Measurements from ENCODE around the gene SLC25A25.
"Not testable (repeated sequence)": the region's sequence is repeated elsewhere in the genome, so short reads cannot be mapped to it uniquely, and the experiment has no call there.

SLC25A25 gene

DNA sequence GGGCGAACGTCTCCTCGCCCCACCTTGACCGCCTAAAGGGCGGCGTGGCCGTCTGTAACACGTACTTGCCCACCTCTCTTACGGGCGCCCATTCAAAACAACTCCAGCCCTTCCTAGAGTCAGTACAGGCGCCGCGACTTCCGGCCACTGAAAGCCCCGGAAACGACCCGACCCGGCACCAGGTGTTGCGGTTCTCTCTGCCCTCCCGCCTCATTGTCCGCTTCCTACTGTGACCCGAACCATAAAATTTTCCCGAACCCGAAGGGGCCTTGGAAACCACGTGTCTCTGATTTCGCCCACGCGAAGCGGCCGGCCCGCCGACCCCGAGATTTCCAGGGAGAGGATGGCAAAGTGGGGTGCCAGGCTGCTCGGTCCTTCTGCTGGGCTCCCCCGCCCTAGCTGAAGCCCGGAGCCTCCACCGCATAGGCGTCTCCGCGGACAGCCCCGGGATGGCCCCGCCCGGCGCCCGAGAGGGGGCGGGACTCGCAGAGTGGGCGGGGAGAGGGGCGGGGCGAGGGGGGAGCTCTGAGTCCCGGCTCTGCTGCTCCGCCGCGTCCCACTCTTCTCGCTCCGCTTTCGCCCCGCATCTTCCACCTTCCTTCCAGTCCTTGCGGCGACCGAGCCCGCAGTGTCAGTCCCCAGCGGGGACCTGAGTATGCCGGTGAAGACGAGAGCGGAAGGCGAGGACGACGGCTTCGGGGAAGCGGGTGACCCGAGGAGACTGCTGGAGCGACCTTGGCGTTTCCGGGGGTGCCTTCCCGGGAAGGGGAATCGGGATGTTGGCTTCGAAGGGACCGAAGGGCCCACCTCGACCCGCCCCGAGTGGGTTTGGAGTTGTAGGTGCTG, 60.2 kb downstream of the SLC25A25 start:
- DNase-seq, result peak; percentile 81 to 89 (median 83)

DNA sequence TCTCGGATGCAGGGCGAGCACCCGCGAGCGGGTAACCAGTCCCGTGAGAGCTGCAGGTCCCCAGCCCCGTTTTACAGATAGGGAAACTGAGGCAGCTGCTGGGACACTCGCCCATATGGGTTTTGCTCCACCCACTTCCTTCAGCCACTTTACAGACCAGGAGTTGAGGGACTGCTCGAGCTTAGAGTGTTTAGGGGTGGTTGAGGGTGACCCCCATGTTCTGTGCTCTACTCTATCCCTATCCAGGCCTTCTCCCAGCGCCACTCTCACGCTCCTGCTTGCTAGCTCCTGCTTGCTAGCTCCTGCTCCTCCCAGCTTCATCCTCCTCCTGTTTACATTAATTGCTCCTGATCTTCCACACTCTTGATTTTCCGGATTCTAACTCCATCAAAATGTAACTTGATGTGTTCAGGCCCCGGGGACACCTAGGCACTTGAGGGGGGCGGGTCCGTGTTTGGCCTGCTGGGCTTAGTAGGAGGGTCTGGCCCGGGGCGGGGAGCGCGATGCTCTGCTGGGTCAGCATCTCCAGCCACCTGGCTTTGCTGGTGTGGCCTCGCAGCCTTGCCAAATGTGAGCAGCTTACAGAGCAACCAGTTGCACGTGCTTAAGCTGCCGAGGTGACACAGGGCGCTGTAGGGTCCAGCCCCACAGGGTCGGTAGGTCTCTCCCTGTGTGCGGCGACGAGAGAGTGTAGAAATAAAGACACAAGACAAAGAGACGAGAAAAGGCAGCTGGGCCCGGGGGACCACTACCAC, 61.0 kb downstream of the SLC25A25 start:
- no peak for DNase-seq

DNA sequence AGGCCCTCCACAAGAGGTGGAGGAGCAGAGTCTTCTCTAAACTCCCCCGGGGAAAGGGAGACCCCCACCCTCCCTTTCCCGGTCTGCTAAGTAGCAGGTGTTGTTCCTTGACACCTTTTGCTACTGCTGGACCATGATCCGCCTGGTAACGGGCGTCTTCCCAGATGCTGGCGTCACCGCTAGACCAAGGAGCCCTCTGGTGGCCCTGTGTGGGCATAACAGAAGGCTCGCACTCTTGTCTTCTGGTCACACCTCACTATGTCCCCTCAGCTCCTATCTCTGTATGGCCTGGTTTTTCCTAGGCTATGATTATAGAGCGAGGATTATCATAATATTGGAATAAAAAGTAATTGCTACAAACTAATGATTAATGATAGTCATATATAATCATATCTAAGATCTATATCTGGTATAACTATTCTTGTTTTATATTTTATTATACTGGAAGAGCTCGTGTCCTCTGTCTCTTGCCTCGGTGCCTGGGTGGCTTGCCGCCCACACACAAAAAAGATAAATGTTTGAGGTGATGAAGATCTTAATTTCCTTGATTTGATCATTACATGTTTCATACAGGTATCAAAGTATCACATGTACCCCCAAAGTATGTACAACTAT, 62.1 kb downstream of the SLC25A25 start:
- not testable (repeated sequence) for DNase-seq

DNA sequence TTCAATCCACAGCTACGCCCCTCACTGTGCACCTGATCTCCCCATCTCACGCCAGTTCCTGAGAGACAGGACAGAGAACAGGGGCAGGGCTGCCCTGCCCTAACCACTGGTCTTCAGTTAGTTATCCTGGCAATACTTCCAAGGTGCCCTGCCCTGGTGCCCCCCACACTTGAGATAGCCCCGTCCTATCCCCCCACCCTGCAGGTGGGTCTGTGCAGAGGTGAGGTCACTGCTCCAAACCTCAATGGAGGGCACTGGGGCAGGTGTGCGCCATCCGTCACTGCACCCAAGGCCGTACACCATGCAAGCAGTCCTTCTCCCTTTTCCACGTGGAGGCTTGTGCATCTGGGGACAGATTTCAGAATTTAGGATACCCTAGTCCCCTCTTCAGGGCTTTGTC, 62.6 kb downstream of the SLC25A25 start:
- not testable (repeated sequence) for DNase-seq

DNA sequence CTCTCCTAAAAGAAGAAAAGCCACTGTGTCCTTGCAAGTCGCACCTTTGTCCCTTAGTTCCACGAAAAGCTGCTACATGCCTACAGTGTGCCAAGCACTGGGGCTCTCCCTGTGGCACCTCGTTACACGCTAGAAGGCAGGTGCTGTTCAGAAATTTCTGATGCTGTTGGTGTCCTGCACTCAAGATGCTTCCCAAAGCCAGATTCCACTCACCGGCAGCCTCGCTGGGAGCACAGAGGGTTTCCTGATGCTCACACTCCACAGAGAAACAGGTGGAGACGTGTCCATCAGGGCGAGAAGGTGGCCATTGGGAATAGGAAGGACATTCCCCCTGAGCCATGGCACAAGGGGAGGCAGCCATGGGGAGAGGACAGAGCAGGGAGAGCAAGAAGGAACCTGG, 63.3 kb downstream of the SLC25A25 start:
- not testable (repeated sequence) for DNase-seq

DNA sequence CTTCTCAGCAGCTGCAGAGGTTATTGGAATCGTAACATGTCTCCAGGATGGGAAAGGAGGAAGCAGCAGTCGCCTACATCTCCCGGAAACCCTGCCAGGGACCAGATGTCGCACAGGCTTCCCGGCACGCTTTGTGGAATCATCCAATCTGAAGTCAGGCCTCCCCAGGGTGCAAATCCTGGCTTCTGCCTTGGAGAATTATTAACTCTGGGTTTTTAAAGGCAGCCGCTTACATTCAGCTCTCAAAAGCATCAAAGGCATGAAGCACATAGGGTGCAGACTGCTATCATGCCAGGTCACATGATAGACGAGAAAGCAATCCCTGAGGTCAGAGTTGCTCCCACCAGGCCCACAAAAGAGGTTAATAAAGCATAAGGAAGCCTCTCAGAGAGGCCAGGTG, 64.1 kb downstream of the SLC25A25 start:
- not testable (repeated sequence) for DNase-seq

DNA sequence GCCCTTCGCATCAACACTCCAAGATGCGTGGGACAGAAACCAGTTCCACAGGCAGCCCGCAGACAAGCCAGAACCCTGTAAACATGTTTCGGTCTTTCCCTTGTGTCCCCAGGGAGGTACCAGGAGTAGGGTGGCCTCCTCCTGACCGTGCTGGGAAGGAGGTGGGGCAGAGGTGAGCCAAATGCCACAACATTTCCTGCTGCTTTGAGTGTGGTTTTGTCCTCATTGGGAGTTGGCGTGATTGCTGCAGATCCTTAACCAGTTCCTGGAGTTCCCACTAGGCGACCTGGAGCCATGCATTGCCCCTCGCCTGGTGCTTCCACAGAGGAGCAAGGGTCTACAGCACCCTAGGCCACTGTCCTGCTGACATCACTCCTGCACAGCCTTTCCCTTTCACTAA, 67.5 kb downstream of the SLC25A25 start:
- not testable (repeated sequence) for DNase-seq

DNA sequence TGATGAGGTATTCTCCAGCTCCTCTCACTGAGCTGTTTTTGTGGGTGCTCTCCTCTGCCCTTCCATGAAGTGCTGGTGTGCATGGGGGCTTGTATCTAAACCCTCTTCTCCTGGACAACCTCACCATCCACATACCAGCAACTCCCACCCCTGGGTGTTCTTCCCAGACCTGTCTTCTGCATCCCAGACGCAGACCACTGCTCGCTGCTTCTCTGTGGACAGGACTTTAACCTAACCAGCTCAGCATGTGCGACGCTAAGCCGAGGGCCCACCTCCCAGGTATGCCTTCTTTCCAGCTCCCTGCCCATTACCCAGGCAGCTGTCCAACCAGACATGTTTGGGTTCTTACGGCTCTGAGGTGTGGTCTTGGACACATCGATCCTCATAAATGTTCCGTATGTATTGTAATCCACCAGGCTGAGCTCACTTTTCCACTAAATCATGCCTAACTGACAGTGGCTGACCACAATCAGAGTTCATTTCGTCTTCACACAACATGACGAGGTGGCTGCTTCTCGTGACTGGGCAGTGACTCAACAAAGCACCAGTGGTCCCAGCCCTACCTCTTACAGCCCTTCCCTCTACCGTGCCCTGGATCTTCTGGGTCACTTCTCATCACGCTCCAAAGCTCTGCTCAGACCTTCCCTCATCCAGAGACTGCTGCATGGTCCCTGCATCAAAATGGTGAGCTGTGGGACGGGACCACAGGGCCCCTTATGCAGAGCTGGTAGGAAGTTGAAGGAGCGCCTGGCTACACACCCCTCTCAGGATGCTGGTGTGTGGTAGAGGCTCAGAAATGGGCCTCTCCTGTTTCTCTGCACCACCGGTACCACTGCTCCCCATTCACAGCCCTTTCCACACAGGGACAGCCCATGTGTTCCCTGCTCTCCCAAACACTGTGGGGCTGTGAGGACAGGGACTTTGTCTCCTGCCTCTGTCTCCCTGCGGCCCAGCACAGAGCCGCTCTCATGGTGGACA, 69.1 kb downstream of the SLC25A25 start:
- DNase-seq, result no peak

DNA sequence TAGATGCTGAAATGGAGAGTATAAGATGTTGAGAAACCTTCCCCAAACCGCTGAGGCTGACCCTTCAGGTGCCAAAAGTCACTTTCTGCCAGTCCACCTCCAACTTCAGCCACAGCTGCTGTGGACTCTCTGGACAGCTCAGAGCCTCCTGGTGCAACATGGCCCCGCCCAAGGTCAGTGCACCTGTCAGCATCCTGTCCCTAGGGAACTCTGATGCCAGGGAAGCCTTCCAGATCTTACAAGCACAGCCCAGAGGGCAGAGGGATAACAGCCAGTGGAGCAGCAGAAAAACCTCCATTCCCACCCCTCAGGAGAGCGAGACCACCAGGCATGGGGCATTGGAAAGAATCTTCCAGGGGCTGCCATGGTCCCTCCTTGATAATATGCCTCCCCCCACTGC, 70.0 kb downstream of the SLC25A25 start:
- no peak for DNase-seq

DNA sequence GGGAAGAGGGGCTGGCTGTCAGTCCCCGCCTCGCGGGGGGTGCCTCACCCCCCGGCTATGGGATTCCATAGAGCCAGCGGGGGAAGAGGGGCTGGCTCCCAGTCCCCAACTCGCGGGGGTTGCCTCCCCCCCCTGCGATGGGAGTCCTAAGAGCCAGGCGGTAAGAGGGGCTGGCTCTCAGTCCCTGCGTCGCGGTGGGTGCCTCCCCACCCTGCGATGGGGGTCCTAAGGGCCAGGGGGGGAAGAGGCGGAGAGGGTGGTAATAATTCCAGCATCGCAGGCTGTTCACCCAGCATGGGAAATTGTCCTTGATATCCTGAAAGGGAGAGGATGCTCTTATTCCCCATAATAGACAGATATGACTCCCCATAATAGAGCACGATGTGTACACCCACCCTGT, 71.6 kb downstream of the SLC25A25 start:
- no peak for DNase-seq

DNA sequence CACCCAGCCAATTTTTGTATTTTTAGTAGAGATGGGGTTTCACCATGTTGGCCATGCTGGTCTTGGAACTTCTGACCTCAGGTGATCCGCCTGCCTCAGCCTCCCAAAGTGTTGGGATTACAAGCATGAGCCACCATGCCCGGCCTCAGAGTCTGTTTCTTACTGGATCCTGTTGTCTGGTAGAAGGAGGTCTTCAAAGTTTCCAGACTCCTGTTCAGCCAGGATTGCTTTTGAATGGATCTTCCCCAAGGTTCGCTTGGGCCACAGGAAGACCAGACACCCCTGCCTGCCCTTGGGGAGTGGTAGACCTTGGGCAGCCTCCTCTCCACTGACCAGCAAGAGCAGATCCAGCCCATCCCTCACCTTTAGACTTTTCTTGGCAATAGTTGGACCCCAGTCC, 73.6 kb downstream of the SLC25A25 start:
- DNase-seq, result no peak

DNA sequence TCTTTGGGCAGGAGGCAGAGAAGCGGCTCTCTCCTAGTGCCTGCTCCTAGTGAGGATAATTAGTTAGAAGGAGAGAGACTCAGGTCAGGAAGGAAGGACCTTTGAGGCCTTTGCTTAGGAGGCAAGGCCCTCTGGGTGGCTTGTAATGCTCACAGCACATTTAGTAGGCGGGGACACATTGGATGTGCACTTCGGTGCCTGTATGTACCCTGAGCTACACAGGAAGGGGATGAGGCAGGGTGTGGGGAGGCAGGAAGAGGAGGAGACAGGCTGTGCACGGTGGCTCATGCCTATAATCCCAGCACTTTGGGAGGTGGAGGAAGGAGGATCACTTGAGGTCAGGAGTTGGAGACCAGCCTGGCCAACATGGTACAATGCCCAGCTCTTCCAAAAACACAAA, 74.0 kb downstream of the SLC25A25 start:
- DNase-seq, result no peak

DNA sequence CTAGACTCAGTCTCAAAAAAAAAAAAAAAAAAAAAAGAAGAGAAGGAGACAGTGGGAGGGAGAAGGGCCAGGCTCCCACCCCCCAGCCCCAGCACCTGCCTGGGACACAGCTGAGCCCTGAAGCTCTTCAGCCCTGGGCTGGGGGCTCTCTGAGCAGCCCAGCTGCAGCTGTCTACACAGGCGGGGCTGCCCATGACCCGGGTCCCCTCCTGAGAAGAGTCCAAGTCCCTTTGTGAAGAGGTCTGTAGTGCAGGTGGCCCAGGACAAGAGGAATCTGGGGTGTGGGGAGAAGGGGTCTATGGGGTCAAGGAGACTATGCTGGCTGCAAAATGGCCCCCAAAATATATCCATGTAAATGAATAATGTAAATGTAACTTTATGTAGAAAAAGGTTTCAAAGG, 74.6 kb downstream of the SLC25A25 start:
- no peak for DNase-seq

DNA sequence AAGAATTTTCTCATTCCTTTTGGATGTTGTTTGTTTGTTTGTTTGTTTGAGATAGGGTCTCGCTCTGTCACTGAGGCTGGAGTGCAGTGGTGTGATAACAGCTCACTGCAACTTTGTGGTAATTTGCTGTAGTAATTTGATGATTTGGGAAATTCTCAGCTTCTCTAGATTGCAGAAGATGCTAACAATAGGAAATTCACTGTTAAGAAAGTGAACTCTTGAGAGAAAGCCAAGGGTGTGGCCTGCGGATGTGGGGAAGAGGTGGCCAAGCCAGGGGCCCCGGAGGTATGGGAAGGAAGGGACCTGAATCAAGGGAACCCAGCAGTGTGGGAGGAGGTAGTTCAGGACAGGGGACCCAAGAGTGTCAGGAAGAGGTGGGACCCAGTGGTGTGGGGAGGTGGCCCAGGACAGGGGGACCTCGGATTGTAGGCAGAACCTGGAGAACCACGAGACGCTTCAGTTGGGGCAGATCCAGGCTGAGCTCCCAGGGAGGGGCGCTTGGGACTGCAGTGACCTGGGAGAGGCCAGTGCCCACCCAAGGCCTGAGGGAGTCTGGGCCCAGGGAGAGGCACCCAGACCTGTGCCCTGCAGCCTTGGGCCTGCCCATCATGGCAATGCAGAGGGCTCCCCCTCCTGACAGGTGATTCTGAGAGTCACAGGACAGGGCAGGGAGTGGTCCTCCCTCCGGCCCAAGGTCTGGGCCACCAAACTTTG, 75.7 kb downstream of the SLC25A25 start:
- DNase-seq, result no peak

DNA sequence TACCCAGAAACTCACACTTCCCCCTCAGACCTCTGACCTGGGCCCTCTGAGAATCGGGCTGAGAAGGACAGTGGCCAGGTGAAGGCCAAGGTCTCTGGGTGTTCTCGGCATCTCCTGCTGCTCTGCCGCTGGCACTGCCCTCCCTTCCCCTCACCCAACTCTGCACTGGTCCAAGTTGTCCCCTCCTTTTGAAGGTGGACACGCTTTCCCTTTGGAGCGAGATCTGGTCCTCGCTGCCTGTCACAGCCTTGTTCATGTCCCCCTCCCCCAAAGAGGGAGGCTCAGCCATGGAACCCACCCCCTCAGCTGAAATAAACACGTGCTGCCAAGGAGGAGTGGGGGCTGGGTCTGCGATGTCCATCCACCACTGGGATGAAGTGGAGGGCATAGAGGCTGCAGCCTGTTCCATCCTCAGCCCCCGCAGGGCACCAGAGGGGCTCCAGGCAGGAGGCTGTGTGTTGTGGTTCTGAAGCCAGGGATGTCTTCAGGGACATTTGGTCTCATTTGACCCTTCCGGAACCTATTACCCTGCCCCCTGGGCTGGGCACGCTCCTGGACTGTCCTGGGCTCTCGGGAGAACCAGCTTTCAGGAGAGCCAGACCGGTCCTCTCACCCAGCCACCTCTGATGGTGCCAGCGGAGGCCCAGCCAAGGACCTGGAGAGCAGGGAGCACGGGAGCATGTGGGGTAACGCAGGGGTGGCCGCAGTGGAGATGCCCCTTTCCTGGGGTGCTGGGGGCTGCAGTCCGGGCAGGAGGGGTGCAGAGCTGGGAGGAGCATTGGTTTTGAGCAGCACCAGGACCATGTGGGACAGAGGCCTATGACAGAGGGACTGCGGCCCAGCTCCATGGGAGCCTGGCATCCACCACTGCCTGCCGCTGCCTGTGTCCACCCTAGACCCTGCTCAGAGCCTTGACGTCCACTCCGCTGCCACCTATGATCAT, 76.5 kb downstream of the SLC25A25 start:
- no peak for DNase-seq

DNA sequence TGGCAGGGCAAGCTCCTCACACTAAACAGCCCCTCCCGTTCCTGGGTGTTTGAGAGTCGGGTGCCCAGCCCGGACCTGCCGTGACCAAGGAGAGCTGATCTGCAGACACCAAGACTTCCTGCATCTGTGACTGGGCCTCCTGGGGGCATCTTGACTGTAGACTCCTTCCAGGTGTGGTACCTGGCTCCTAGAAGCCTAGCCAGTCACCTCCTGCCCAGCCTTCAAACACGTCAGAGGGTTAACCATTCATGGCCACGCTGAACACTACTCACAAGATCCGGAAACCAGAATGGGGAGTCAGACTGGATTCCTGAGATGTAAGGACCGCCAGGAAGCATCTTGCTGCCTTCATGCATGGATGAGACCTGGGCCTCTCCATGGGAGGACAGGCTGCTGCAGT, 77.5 kb downstream of the SLC25A25 start:
- no peak for DNase-seq

DNA sequence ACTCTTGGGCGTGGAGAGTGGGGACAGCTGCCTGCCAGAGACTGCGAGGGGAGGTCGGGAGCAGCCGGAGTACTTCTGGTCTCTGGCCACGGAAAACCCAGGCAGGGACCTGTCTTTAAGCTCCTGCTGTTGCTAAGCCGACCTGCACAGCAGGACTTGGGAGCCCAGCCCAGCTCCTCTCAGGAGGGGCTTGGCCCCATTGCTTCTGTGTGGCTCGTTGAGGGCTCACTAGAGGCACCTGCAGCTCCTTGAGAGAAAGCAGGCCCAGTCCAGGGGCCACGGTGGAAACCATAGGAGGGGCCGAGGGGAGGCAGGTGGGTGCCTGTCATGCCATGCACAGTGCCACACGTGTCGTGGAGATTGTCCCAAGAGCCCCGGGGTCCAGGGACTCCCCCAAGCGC, 77.9 kb downstream of the SLC25A25 start:
- DNase-seq, result no peak

DNA sequence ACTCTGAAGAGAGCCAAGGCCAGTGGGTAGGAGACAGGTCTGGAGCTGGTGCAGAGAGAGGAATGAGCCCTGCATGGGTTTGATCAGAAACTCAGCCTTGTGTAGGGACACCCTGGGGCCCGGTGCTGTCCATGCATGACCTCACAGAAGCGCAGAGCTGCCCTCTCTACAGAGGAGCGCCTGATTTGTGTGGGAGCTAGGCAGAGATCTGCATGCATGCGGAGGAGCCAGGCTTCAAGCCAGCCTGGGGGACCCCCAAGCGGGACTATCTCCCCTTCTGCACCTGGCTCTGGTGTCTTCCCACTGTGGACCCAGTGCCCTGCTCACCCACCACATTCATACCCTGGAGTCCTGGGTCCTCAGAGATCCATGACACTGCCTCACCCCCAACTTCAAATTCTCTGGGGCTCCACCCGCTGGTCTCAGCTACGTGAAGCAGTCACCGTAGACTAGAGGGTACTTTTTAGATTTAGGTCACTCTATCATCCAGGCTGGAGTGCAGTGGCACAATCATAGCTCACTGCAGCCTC, 78.6 kb downstream of the SLC25A25 start:
- DNase-seq, result no peak

DNA sequence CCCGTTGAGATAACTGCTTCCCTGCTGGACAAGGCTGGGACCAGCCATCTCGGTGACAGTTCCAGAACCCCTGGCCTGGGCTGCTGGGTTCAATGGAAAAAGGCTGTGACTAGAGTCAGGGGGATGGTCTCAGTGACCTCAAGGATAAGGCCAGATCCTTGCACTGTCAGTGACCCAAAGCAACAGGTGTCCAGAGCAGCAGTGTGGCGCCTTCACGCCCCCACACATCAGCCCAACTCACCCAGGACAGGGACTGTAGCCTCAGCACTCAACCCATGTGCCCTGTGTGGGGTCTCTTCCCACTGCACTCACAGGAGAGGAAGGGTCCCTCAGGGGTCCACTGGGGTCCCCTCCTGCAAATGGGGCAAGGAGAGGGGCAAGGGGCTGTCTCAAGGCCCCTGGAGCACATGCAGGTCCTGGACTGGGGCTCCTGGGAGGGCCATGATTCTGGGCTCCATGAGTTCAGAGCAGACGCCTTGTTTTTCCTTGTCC, 80.5 kb downstream of the SLC25A25 start:
- DNase-seq, result no peak

DNA sequence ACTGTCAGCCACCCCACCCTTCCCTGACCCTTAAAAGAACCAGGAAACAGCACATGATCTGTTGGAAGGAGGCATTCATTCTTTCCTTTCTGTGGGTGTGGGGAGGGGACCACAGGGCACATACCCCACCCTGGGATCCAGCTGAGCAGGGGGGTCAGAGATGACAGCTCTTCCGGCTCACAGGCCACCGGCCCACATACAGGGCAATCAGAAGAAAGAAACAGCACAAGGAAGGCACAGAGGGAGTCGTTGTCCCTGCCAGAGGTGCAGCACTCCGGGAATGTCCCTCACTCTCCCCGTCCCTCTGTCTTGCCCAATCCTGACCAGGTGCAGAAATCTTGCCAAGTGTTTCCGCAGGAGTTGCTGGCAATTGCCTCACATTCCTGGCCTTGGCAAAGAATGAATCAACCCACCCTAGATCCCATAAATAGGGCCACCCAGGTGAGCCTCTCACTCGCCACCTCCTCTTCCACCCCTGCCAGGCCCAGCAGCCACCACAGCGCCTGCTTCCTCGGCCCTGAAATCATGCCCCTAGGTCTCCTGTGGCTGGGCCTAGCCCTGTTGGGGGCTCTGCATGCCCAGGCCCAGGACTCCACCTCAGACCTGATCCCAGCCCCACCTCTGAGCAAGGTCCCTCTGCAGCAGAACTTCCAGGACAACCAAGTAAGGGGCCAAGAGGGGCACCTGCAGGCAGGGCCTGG, 81.1 kb downstream of the SLC25A25 start, which contains the start of gene LCN2:
TSS of gene LCN2 (plus strand) at position 453 of the 701 bp plus-strand sequence. CDS start at position 526, 73 bp downstream.
- DNase-seq, result no peak

All from activated CD4-positive, CD25-positive, alpha-beta regulatory T cell (primary cell).